BJ (cell line): ENCODE data around the gene KIAA0232. TPM values are rescaled to one million over a fixed set of nuclear protein-coding genes. Genes with fewer than 3 reads are reported as not detected.

Experiments
- CTCF ChIA-PET: fragments of 350-600 bp; formaldehyde crosslinking; extraction: SDS; loops from one replicate; lab custom pipeline; 2021; ENCODE audit warnings: antibody characterized with exemption, inconsistent platforms; lab: Yijun Ruan, JAX
- POLR2A ChIA-PET: fragments of 300-600 bp; sonication (Branson Sonifier 250); formaldehyde crosslinking; extraction: SDS; loops from one replicate; lab custom pipeline; 2021; ENCODE audit warnings: antibody characterized with exemption; lab: Charles Lee
- DNase-seq: peaks from one replicate; pipeline ENCODE4 v3.0.0-alpha.2; 2011; ENCODE audit warnings: low read depth
- H3K27me3 ChIP-seq: 2 replicates; pipeline ENCODE4 v1.6.0; 2011; ENCODE audit warnings: low read length; ENCODE audit not compliant: control insufficient read depth, insufficient read depth
- H3K36me3 ChIP-seq: 2 replicates; pipeline ENCODE4 v1.5.1; 2011; ENCODE audit warnings: low read length; ENCODE audit not compliant: control insufficient read depth, insufficient read depth
- H3K4me3 ChIP-seq: 2 replicates; pipeline ENCODE4 v1.5.1; 2011; ENCODE audit warnings: low read depth, mild to moderate bottlenecking, control low read depth, low read length
- CTCF ChIP-seq: IDR thresholded peaks from 2 replicates; pipeline ENCODE4 v1.5.1; 2011; ENCODE audit warnings: low read depth, mild to moderate bottlenecking, control low read depth, inconsistent platforms, low read length, moderate library complexity; ENCODE audit not compliant: insufficient read depth
- polyA plus RNA-seq: library from polyadenylated mRNA; depleted of rRNA; stranded (reverse); fragments of >200 nt; gene quantifications from 2 replicates; pipeline ENCODE4 v1.2.3, GENCODE V29; 2011

KIAA0232 gene
- polyA plus RNA-seq, 1 experiment: 11.0 TPM

DNA sequence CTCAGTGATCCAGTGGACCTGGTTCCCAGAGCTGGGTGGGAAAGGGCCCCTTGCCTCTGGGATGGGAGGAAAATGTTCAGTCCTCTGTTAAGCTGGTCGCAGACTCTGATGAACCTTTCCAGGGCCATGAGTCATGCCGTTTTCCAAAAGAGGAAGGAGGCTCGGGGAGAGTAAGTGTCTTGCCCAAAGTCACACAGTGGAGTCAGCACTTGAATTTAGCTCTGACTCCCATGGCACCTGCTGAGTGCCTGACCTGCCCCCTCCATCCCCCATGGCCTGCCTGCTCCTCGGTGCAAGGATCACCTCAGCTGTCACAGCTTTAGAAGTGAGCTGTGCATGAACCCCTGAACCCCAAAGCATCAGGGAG, 14.0 kb upstream of the KIAA0232 start:
- DNase-seq: no peak
- POLR2A ChIA-PET: interaction anchor here (0.5 kb wide), 1 partner anchor 91 kb away, joined by 3 read pairs; no protein-coding TSS in a partner anchor

DNA sequence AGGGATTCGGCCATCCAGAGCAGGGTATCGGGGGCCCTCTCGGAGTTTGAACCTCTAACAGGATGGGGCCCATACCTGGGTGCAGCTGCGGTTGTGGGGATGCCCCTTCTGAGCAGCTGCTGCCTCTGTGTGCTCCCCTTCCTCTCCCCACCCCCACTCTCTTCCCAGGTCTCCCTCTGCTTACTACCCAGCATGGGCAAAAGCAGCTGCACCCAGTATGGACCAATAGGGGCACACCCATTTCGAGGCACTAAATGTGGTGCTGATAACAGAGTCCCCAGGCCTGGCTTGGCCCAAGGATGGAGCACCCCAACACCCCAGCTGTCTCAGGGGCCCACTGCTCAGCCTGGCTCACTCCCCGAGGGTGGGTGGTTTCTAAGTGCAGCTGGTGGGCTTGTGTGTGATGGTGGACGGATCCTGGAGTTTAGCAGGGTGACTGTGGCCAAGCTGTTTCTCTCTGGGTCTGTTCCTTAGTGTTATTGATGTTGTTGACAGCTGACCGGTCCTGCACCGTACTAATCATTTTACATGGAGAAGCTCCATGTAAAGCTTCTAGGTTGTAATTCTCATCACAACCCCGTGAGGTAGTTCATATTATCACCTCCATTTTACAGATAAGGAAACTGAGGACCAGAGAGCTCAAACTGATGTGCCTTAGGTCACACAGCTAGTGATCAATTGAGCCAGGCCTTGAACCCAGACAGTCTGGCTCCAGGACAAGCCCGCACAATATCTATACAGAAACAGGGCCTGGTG, 13.1 kb upstream of the KIAA0232 start:
- TF ChIP-seq CTCF: no peak
- POLR2A ChIA-PET: no interaction called here
- H3K36me3 ChIP-seq: no peaks in the 10 kb centered on the region
- CTCF ChIA-PET: interaction anchor here (1.1 to 2.5 kb wide), 3 partner anchors 37 to 205 kb away, joined by 3 to 8 read pairs (median 4); no protein-coding TSS in a partner anchor
- H3K4me3 ChIP-seq: no peak overlapping the region
- no peak for DNase-seq
- H3K27me3 ChIP-seq: peaks cover 20% of the 10 kb centered on the region

More for the DNA sequence above, 14.0 kb upstream of the KIAA0232 start:
- Histone ChIP-seq H3K36me3 (no peaks in the 10 kb centered on the region), H3K4me3 (no peak overlapping the region), H3K27me3 (peaks cover 20% of the 10 kb centered on the region)
- TF ChIP-seq CTCF: no peak
- CTCF ChIA-PET: interaction anchor here (1.1 to 2.5 kb wide), 3 partner anchors 38 to 206 kb away, joined by 3 to 8 read pairs (median 4); no protein-coding TSS in a partner anchor

GRCh38 chr4:6769989-6770420, 12.5 kb upstream of the KIAA0232 start:
- DNase-seq: no peak
- ChIA-PET POLR2A (no interaction called here), CTCF (interaction anchor here (2.5 kb wide), 1 partner anchor 204 kb away, joined by 8 read pairs; no protein-coding TSS in a partner anchor)
- Histone ChIP-seq H3K4me3 (no peak overlapping the region), H3K27me3 (peaks cover 16% of the 10 kb centered on the region), H3K36me3 (no peaks in the 10 kb centered on the region)
- no peak for TF ChIP-seq CTCF

GRCh38 chr4:6770581-6771228, 11.8 kb upstream of the KIAA0232 start:
- DNase-seq: no peak
- no peak overlapping the region for H3K4me3 ChIP-seq
- peaks cover 17% of the 10 kb centered on the region for H3K27me3 ChIP-seq
- H3K36me3 ChIP-seq: no peaks in the 10 kb centered on the region
- no peak for TF ChIP-seq CTCF
- CTCF ChIA-PET: interaction anchor here (1.0 kb wide), 1 partner anchor 9 kb away, joined by 5 read pairs; no protein-coding TSS in a partner anchor
- POLR2A ChIA-PET: no interaction called here

DNA sequence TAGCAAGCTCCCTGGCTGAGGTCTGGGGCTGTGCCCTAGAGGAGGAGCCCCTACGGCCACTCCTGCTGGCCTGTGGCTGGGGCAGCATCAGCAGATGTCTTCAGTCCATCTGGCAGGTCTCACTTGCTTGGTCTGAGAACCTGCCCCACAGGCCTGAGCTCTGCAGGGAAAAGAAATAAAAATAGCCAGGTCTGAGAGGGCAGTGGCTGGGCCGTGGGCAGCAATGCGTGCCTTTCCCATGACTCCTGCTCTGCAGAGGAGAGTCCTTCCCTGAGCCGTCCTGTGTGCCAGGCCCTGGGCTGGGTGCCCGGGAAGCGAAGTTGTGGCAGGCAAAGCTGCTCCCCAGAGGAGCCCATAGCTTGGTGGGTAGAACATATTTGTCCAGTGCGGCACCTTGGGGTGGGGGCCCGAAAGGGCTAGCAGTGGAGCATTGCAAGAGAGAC, 11.3 kb upstream of the KIAA0232 start:
- ChIA-PET CTCF (interaction anchor here (1.0 kb wide), 1 partner anchor 8 kb away, joined by 5 read pairs; no protein-coding TSS in a partner anchor), POLR2A (no interaction called here)
- no peaks in the 10 kb centered on the region for H3K36me3 ChIP-seq
- no peak for DNase-seq
- H3K27me3 ChIP-seq: peaks cover 16% of the 10 kb centered on the region
- no peak for TF ChIP-seq CTCF
- H3K4me3 ChIP-seq: no peak overlapping the region
